K562 (cell line): ENCODE measurements around the gene DPYSL3. TPM values are rescaled to one million over a fixed set of nuclear protein-coding genes. Genes with fewer than 3 reads are reported as not detected.

ENCODE experiments used
- ATAC-seq: fragments of 200-7000 bp; cut with Tn5 transposase; 3 replicates; pipeline ENCODE4 v1.9.1; 2020; ENCODE audit warnings: moderate library complexity
- BruUV-seq: library from RNA; stranded (reverse); fragments of 400-500 nt; replicated peaks from 2 replicates; lab custom pipeline; 2021; lab: Mats Ljungman, UMichigan
- CTCF ChIA-PET: fragments of 300-600 bp; formaldehyde crosslinking; extraction: SDS; loops from one replicate; lab custom pipeline; 2021; ENCODE audit warnings: low intra/inter-chr PET ratio; lab: Yijun Ruan, JAX
- POLR2A ChIA-PET: fragments of 300-600, 350-650 bp; sonication (Branson Sonifier 250); formaldehyde crosslinking; extraction: SDS; loops from one replicate; lab custom pipeline; 2021; ENCODE audit warnings: antibody characterized with exemption, inconsistent platforms; lab: Yijun Ruan, JAX
- DNase-seq, 4 experiments: peaks; one replicate each; pipeline versions ENCODE4 v3.0.0 to v3.0.0-alpha.2; 2011 to 2018; ENCODE audit warnings: low spot score in 3 of 4, mixed read lengths in 3 of 4; ENCODE audit errors: extremely low read depth in 1 of 4
- FAIRE-seq: peaks from 2 replicates; lab custom pipeline; 2011; peaks lifted over from hg19 to GRCh38; lab: Jason Lieb, UNC
- H2AFZ ChIP-seq: 2 replicates; pipeline ENCODE4 v1.6.0; 2011; ENCODE audit warnings: low read depth, low read length, control low read depth, inconsistent platforms
- H3K27ac ChIP-seq: fragments of 200-600 bp; 3 replicates; pipeline ENCODE4 v1.8.0; 2011; ENCODE audit warnings: low read depth, mild to moderate bottlenecking, control low read depth, inconsistent platforms, low read length, moderate library complexity, mixed read lengths; ENCODE audit errors: extremely low read depth
- H3K27me3 ChIP-seq, 2 experiments: fragments of 300-600 bp in 1 of 2; 2 replicates in 1 of 2; 3 replicates in 1 of 2; pipeline versions ENCODE4 v1.6.0 to v1.8.0; 2011; ENCODE audit warnings: inconsistent platforms in 2 of 2, low read length in 2 of 2, mild to moderate bottlenecking in 1 of 2, mixed read lengths in 1 of 2, moderate library complexity in 1 of 2; ENCODE audit not compliant: control insufficient read depth in 2 of 2, insufficient read depth in 2 of 2
- H3K36me3 ChIP-seq: fragments of 300-600 bp; 3 replicates; pipeline ENCODE4 v1.8.0; 2011; ENCODE audit warnings: mild to moderate bottlenecking, low read length, inconsistent platforms; ENCODE audit not compliant: control insufficient read depth, insufficient read depth
- H3K4me1 ChIP-seq, 2 experiments: fragments of 200-600 bp in 1 of 2; replicated peaks in 1 of 2; 2 replicates in 1 of 2; 3 replicates in 1 of 2; pipeline versions ENCODE4 v1.5.1 to v1.8.0; 2011; ENCODE audit warnings: inconsistent platforms in 2 of 2, low read length in 2 of 2, mild to moderate bottlenecking in 1 of 2, mixed read lengths in 1 of 2, moderate library complexity in 1 of 2; ENCODE audit not compliant: control insufficient read depth in 2 of 2, insufficient read depth in 2 of 2
- H3K4me2 ChIP-seq: 2 replicates; pipeline ENCODE4 v1.6.1; 2011; ENCODE audit warnings: low read length, control low read depth, inconsistent platforms, mixed read lengths; ENCODE audit not compliant: insufficient read depth
- H3K4me3 ChIP-seq: fragments of 200-600 bp; sonication (generic), shearing (Covaris generic); 2 replicates; pipeline ENCODE4 v1.5.1; 2016; ENCODE audit warnings: control low read depth, inconsistent platforms
- H3K79me2 ChIP-seq: fragments of 200-600 bp; 3 replicates; pipeline ENCODE4 v1.8.0; 2011; ENCODE audit warnings: low read length, inconsistent platforms; ENCODE audit not compliant: control insufficient read depth, insufficient read depth
- H3K9ac ChIP-seq, 2 experiments: 2 replicates each; pipeline versions ENCODE4 v1.6.0 to v1.6.1; 2011; ENCODE audit warnings: low read depth in 2 of 2, low read length in 2 of 2, control low read depth in 1 of 2, inconsistent platforms in 1 of 2, mild to moderate bottlenecking in 1 of 2, mixed read lengths in 1 of 2; ENCODE audit not compliant: insufficient read depth in 1 of 2
- H3K9me1 ChIP-seq: one replicate; pipeline ENCODE4 v1.6.0; 2011; ENCODE audit warnings: inconsistent platforms, mild to moderate bottlenecking, low read length, moderate library complexity; ENCODE audit not compliant: control insufficient read depth, insufficient read depth
- H3K9me3 ChIP-seq: replicated peaks from 2 replicates; pipeline ENCODE4 v1.5.1; 2011; ENCODE audit warnings: low read depth, low read length, inconsistent platforms; ENCODE audit not compliant: control insufficient read depth, insufficient read depth
- H4K20me1 ChIP-seq: replicated peaks from 2 replicates; pipeline ENCODE4 v1.6.1; 2011; ENCODE audit warnings: low read length, inconsistent platforms, mixed read lengths; ENCODE audit not compliant: control insufficient read depth, insufficient read depth
- CTBP1 ChIP-seq: fragments of 450-650 bp; IDR thresholded peaks from 2 replicates; pipeline ENCODE4 v1.6.1; 2016; ENCODE audit warnings: borderline replicate concordance
- ETV6 ChIP-seq, 3 experiments: fragments of 150-350 bp in 1 of 3; sonication (generic) in 1 of 3; formaldehyde crosslinking in 1 of 3; IDR thresholded peaks; 2 replicates each; pipeline versions ENCODE4 v1.6.1 to v1.8.0; 2014 to 2022; ENCODE audit warnings: borderline replicate concordance in 2 of 3, low read depth in 2 of 3, antibody characterized with exemption in 1 of 3, low read length in 1 of 3, mild to moderate bottlenecking in 1 of 3, missing genetic modification reagents in 1 of 3
- GABPB2 ChIP-seq: fragments of 250-450 bp; sonication (Bioruptor Pico); conservative IDR thresholded peaks from 2 replicates; pipeline ENCODE4 v1.5.1; 2021; ENCODE audit warnings: mild to moderate bottlenecking
- KLF13 ChIP-seq: fragments of 450-650 bp; IDR thresholded peaks from 2 replicates; pipeline ENCODE4 v1.6.1; 2016; ENCODE audit warnings: missing genetic modification characterization, low read depth, mild to moderate bottlenecking, missing compliant biosample characterization, moderate library complexity, borderline replicate concordance
- MECOM ChIP-seq: fragments of 250-450 bp; sonication (Bioruptor Pico); IDR thresholded peaks from 2 replicates; pipeline ENCODE4 v1.8.0; 2022; ENCODE audit warnings: inconsistent platforms
- MTA2 ChIP-seq: fragments of 450-650 bp; IDR thresholded peaks from 2 replicates; pipeline ENCODE4 v1.6.1; 2016; ENCODE audit warnings: low read depth
- NRF1 ChIP-seq, 2 experiments: fragments of 450-650 bp; IDR thresholded peaks in 1 of 2; conservative IDR thresholded peaks in 1 of 2; 2 replicates each; pipeline ENCODE4 v1.6.1; 2014; ENCODE audit warnings: mild to moderate bottlenecking in 2 of 2
- REST ChIP-seq, 2 experiments: fragments of 450-650 bp; formaldehyde crosslinking in 1 of 2; IDR thresholded peaks; 2 replicates each; pipeline versions ENCODE4 v1.4.0 to v1.6.1; 2014 to 2020; ENCODE audit warnings: mild to moderate bottlenecking in 2 of 2, borderline replicate concordance in 1 of 2, low read depth in 1 of 2
- SMARCA5 ChIP-seq: fragments of 450-650 bp; IDR thresholded peaks from 2 replicates; pipeline ENCODE4 v1.6.1; 2016
- TGIF2 ChIP-seq: sonication (generic); formaldehyde crosslinking; IDR thresholded peaks from 2 replicates; pipeline ENCODE4 v1.8.1; 2022; ENCODE audit warnings: mild to moderate bottlenecking, missing genetic modification reagents, moderate library complexity
- ZBTB8A ChIP-seq: fragments of 450-650 bp; IDR thresholded peaks from 2 replicates; pipeline ENCODE4 v1.6.1; 2018; ENCODE audit warnings: mild to moderate bottlenecking, moderate library complexity; ENCODE audit not compliant: partially characterized antibody
- ZFPM2 ChIP-seq: fragments of 250-450 bp; sonication (Bioruptor Pico); IDR thresholded peaks from 2 replicates; pipeline ENCODE4 v1.5.1; 2022; ENCODE audit warnings: mild to moderate bottlenecking
- ZNF239 ChIP-seq: fragments of 250-450 bp; sonication (Bioruptor Pico); IDR thresholded peaks from 2 replicates; pipeline ENCODE4 v1.4.0; 2020; ENCODE audit warnings: mild to moderate bottlenecking
- ZNF408 ChIP-seq: fragments of 250-450 bp; sonication (Bioruptor Pico); IDR thresholded peaks from 2 replicates; pipeline ENCODE4 v1.4.0; 2020; ENCODE audit warnings: low read depth, mild to moderate bottlenecking, moderate library complexity
- WGBS: fragments of 100-300 bp; shearing (Covaris generic); methylation state at CpG from one replicate; pipeline ENCODE4 v1.1.6; 2016; ENCODE audit warnings: low coverage, mixed read lengths; ENCODE audit not compliant: insufficient coverage; ENCODE audit errors: missing lambda C conversion rate; 5-methylcytosine and 5-hydroxymethylcytosine counted together
- in situ Hi-C: fragments of 300-500 bp; cut with MboI; formaldehyde crosslinking; loops from 4 replicates; pipeline ENCODE4 v1.15.0; 2018; ENCODE audit warnings: inconsistent platforms, mixed read lengths
- intact Hi-C: fragments of 100-400 bp; cut with micrococcal nuclease; formaldehyde crosslinking; loops from 2 replicates; pipeline ENCODE4 v1.14.2; 2022
- polyA plus RNA-seq, 8 experiments: library from polyadenylated mRNA; depleted of rRNA in 4 of 8; stranded (reverse) in 5 of 8; unstranded in 3 of 8; fragments of >200 nt; fragmentation: Nextera tagmentation in 2 of 8; fragmentation: Illumina TruSeq in 1 of 8; extraction: Ambion mirVana in 2 of 8; extraction: Trizol in 1 of 8; gene quantifications; 2 replicates each; pipeline versions ENCODE4 v1.2.1 to v1.2.3, GENCODE V29; 2011 to 2014; ENCODE audit warnings: inconsistent platforms in 1 of 8, missing spikeins in 1 of 8
- total RNA-seq, 7 experiments: library from RNA; depleted of rRNA in 6 of 7; stranded (reverse); fragments of >200 nt in 6 of 7; fragmentation: Illumina TruSeq in 2 of 7; extraction: Trizol in 2 of 7; gene quantifications; 2 replicates each; pipeline versions ENCODE4 v1.2.1 to v1.2.3, GENCODE V29; 2011 to 2021; ENCODE audit warnings: low replicate concordance in 1 of 7

The DPYSL3 gene
- total and polyA plus RNA-seq, 9 of the 15 experiments (the other 6 are each of a cell fraction or from before 2014, with no cell fraction given): 0.07 to 0.55 TPM; not detected in 7

- Histone ChIP-seq H3K9me3 (no peaks in the 10 kb centered on the region; the same call in 1 of the 2 replicates), H4K20me1 (no peaks in the 10 kb centered on the region), H3K79me2 (no peaks in the 10 kb centered on the region), H3K9me1 (no peaks in the 10 kb centered on the region), H3K4me2 (no peak overlapping the region), H3K27me3 (no peaks in the 10 kb centered on the region), H3K27ac (no peak overlapping the region), H3K36me3 (no peaks in the 10 kb centered on the region), H3K4me1 (no peaks in the 10 kb centered on the region), H3K4me3 (no peak overlapping the region), H3K9ac (no peak overlapping the region), H2AFZ (no peak overlapping the region)
- no peak for TF ChIP-seq NRF1 (conservative IDR thresholded peaks at IDR 0.05 in 1 of 2, IDR thresholded peaks at IDR 0.05 in 1 of 2)
- TF ChIP-seq ZNF239 (CRISPR knock-in tag): no peak
- TF ChIP-seq MTA2: no peak
- no peak for TF ChIP-seq MECOM (CRISPR knock-in tag)
- no peak for TF ChIP-seq REST (IDR thresholded peaks at IDR 0.05; ENCODE audit: borderline replicate concordance)
- TF ChIP-seq REST (CRISPR knock-in tag; IDR thresholded peaks at IDR 0.05; ENCODE audit: low read depth): no peak
- TF ChIP-seq ZFPM2 (CRISPR knock-in tag): no peak
- TF ChIP-seq ZBTB8A: no peak
- no peak for TF ChIP-seq CTBP1
- no peak for TF ChIP-seq GABPB2 (CRISPR knock-in tag)
- TF ChIP-seq KLF13 (tag): no peak
- no peak for TF ChIP-seq ZNF408 (CRISPR knock-in tag)
- no peak for TF ChIP-seq TGIF2 (CRISPR knock-in tag)
- TF ChIP-seq SMARCA5: no peak
- no peak for TF ChIP-seq ETV6 (IDR thresholded peaks at IDR 0.05; ENCODE audit: borderline replicate concordance in 1 of 2, low read depth in 2 of 2, low read length in 1 of 2)
- TF ChIP-seq ETV6 (CRISPR knock-in tag; IDR thresholded peaks at IDR 0.05; ENCODE audit: borderline replicate concordance): no peak
- FAIRE-seq (no peak), ATAC-seq (no peak), DNase-seq (no peak)
- ChIA-PET POLR2A (interaction anchor here (0.7 kb wide), 1 partner anchor 298 kb away, joined by 3 read pairs; no protein-coding TSS in a partner anchor), CTCF (no interaction called here)
- 0% methylated on average over 5 of the region's 7 CpGs for WGBS
- intact Hi-C loops: no loop called here
- in situ Hi-C loops: no loop called here
- BruUV-seq: no TSS peak
Measured at GRCh38 chr5:147482706-147483180, 27.1 kb downstream of the DPYSL3 start.
